ENCODE results near the gene TUBG1.

DNA sequence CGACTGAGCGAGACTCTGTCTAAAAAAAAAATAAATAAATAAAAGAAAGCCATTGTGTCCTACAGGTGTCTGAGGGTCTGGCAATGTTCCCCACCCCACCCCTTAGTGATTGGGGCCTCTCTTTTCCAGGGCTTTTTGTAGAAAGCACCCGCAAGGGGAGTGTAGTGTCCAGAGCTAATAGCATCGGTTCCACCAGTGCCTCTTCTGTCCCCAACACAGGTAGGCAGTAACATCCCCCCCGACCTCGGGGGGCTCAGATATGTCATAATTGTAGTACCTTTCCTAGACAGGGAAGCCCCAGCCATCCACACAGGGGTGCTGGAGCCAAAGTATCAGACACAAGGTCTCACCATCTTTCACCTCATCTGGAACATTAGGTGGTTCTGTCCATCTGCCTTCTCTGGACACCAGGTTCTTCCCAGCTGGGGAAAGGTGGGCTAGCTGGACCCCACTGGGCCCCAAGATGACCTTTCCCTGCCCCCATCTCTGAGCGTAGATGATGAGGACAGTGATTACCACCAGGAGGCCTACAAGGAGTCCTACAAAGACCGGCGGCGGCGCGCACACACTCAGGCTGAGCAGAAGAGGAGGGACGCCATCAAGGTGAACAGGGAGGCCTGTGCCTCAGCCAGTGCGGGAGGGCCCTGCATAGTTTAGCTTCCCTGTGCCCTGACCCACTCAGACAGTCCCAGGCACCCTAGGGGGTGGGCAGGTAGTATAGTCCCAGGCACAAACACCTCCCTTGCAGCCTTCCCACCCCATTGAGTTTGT is 41.0 kb upstream of the TUBG1 start:
- no peak for TF ChIP-seq CTCF (IDR thresholded peaks at IDR 0.05)
- TF ChIP-seq ZFX (IDR thresholded peaks at IDR 0.05; ENCODE audit: borderline replicate concordance) = no peak
